Measurements from ENCODE around the gene ARHGEF19.
"Not testable (repeated sequence)": the region's sequence is repeated elsewhere in the genome, so short reads cannot be mapped to it uniquely, and the experiment has no call there.

The ARHGEF19 gene

GRCh38 chr1:16204634-16205333 is 7.7 kb downstream of the ARHGEF19 start:
- no peak for DNase-seq (ENCODE audit: low spot score)

GRCh38 chr1:16204216-16204615 is 8.2 kb downstream of the ARHGEF19 start:
- DNase-seq (ENCODE audit: low spot score): no peak

- no peak for DNase-seq (ENCODE audit: low spot score)
Measured at GRCh38 chr1:16203550-16203949, 8.9 kb downstream of the ARHGEF19 start.

- DNase-seq (ENCODE audit: low spot score): no peak
Measured at GRCh38 chr1:16202281-16203210, 9.9 kb downstream of the ARHGEF19 start.

GRCh38 chr1:16199700-16200099 is 12.8 kb downstream of the ARHGEF19 start:
- no peak for DNase-seq (ENCODE audit: low spot score)

- no peak for DNase-seq (ENCODE audit: low spot score)
Measured at GRCh38 chr1:16199157-16199501, 13.3 kb downstream of the ARHGEF19 start.

- no peak for DNase-seq (ENCODE audit: low spot score)
Measured at GRCh38 chr1:16198444-16199156, 13.9 kb downstream of the ARHGEF19 start.

GRCh38 chr1:16196874-16197273 is 15.6 kb downstream of the ARHGEF19 start:
- no peak for DNase-seq (ENCODE audit: low spot score)

- not testable (repeated sequence) for DNase-seq (ENCODE audit: low spot score)
Measured at GRCh38 chr1:16196139-16196538, 16.3 kb downstream of the ARHGEF19 start.

GRCh38 chr1:16195518-16195905 is 16.9 kb downstream of the ARHGEF19 start:
- no peak for DNase-seq (ENCODE audit: low spot score)

GRCh38 chr1:16191916-16192546 is 20.4 kb downstream of the ARHGEF19 start:
- no peak for DNase-seq (ENCODE audit: low spot score)

- DNase-seq (ENCODE audit: low spot score): no peak
Measured at GRCh38 chr1:16191309-16191708, 21.1 kb downstream of the ARHGEF19 start.

GRCh38 chr1:16189921-16190621 is 22.4 kb downstream of the ARHGEF19 start:
- no peak for DNase-seq (ENCODE audit: low spot score)

- DNase-seq (ENCODE audit: low spot score): no peak
Measured at GRCh38 chr1:16189003-16189402, 23.4 kb downstream of the ARHGEF19 start.

- peak; percentile 83 for DNase-seq (ENCODE audit: low spot score)
Measured at GRCh38 chr1:16187748-16188401, 24.6 kb downstream of the ARHGEF19 start.

GRCh38 chr1:16186655-16187235 is 25.7 kb downstream of the ARHGEF19 start:
- no peak for DNase-seq (ENCODE audit: low spot score)

- DNase-seq (ENCODE audit: low spot score): no peak
Measured at GRCh38 chr1:16184557-16185303, 27.7 kb downstream of the ARHGEF19 start.

GRCh38 chr1:16183765-16184556 is 28.5 kb downstream of the ARHGEF19 start:
- no peak for DNase-seq (ENCODE audit: low spot score)

- DNase-seq (ENCODE audit: low spot score): no peak
Measured at GRCh38 chr1:16183179-16183578, 29.3 kb downstream of the ARHGEF19 start.

Measured in left forelimb (tissue), 1 donor.